ENCODE results near the gene ATF4. TPM values are rescaled to one million over a fixed set of nuclear protein-coding genes. Genes with fewer than 3 reads are reported as not detected.

The ATF4 gene
- total and polyA plus RNA-seq, 2 of the 13 experiments (the other 11 are each of a cell fraction or from before 2014, with no cell fraction given), result 486 to 1,297 TPM

DNA sequence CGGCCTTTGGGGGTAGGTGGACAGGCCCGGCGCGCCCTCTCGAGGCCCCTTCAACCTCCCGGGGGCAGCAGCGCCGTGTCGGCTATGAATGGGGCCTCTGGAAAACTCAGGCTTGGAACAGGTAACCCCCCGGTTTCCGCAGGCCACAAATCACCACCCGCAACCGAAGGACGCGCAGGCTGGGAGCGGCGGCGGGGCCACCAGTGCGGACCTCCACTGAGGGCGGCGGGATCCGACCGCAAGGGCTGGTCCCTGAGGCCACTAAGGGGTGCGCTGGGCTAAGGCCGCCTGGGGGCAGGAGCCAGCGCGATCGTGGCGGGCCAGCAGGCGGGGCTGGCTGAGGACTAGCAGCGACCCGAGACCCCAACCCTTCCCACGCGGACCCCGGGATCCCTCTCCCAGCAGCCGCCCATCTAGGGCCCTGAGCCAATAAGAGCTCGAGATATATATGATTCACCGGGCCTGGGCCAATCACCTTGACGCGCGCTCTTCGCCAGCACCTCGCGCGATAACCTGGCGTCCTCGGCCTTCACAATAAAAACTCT, 609 bp upstream of the ATF4 start (continued):
- TF ChIP-seq, protein P1, sequence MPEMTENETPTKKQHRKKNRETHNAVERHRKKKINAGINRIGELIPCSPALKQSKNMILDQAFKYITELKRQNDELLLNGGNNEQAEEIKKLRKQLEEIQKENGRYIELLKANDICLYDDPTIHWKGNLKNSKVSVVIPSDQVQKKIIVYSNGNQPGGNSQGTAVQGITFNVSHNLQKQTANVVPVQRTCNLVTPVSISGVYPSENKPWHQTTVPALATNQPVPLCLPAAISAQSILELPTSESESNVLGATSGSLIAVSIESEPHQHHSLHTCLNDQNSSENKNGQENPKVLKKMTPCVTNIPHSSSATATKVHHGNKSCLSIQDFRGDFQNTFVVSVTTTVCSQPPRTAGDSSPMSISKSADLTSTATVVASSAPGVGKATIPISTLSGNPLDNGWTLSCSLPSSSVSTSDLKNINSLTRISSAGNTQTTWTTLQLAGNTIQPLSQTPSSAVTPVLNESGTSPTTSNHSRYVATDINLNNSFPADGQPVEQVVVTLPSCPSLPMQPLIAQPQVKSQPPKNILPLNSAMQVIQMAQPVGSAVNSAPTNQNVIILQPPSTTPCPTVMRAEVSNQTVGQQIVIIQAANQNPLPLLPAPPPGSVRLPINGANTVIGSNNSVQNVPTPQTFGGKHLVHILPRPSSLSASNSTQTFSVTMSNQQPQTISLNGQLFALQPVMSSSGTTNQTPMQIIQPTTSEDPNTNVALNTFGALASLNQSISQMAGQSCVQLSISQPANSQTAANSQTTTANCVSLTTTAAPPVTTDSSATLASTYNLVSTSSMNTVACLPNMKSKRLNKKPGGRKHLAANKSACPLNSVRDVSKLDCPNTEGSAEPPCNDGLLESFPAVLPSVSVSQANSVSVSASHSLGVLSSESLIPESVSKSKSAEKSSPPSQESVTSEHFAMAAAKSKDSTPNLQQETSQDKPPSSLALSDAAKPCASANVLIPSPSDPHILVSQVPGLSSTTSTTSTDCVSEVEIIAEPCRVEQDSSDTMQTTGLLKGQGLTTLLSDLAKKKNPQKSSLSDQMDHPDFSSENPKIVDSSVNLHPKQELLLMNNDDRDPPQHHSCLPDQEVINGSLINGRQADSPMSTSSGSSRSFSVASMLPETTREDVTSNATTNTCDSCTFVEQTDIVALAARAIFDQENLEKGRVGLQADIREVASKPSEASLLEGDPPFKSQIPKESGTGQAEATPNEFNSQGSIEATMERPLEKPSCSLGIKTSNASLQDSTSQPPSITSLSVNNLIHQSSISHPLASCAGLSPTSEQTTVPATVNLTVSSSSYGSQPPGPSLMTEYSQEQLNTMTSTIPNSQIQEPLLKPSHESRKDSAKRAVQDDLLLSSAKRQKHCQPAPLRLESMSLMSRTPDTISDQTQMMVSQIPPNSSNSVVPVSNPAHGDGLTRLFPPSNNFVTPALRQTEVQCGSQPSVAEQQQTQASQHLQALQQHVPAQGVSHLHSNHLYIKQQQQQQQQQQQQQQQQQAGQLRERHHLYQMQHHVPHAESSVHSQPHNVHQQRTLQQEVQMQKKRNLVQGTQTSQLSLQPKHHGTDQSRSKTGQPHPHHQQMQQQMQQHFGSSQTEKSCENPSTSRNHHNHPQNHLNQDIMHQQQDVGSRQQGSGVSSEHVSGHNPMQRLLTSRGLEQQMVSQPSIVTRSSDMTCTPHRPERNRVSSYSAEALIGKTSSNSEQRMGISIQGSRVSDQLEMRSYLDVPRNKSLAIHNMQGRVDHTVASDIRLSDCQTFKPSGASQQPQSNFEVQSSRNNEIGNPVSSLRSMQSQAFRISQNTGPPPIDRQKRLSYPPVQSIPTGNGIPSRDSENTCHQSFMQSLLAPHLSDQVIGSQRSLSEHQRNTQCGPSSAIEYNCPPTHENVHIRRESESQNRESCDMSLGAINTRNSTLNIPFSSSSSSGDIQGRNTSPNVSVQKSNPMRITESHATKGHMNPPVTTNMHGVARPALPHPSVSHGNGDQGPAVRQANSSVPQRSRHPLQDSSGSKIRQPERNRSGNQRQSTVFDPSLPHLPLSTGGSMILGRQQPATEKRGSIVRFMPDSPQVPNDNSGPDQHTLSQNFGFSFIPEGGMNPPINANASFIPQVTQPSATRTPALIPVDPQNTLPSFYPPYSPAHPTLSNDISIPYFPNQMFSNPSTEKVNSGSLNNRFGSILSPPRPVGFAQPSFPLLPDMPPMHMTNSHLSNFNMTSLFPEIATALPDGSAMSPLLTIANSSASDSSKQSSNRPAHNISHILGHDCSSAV (CRISPR knock-in tag; IDR thresholded peaks at IDR 0.05; ENCODE audit: borderline replicate concordance), result no peak
- no peak for TF ChIP-seq FOXA3 (CRISPR knock-in tag; IDR thresholded peaks at IDR 0.05)
- TF ChIP-seq SP1 (IDR thresholded peaks at IDR 0.05), result no peak
- TF ChIP-seq SP1 (CRISPR knock-in tag; IDR thresholded peaks at IDR 0.05), result no peak
- TF ChIP-seq KLF16 (CRISPR knock-in tag; IDR thresholded peaks at IDR 0.05), result no peak
- TF ChIP-seq TFDP1 (CRISPR knock-in tag; IDR thresholded peaks at IDR 0.05; ENCODE audit: borderline replicate concordance), result peak; percentile 7; the same call in 1 of the 2 replicates
- TF ChIP-seq, protein P2, sequence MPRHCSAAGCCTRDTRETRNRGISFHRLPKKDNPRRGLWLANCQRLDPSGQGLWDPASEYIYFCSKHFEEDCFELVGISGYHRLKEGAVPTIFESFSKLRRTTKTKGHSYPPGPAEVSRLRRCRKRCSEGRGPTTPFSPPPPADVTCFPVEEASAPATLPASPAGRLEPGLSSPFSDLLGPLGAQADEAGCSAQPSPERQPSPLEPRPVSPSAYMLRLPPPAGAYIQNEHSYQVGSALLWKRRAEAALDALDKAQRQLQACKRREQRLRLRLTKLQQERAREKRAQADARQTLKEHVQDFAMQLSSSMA (CRISPR knock-in tag; IDR thresholded peaks at IDR 0.05), result no peak
- TF ChIP-seq MED8 (CRISPR knock-in tag; IDR thresholded peaks at IDR 0.05; ENCODE audit: insufficient replicate concordance), result no peak
- TF ChIP-seq ETS1 (CRISPR knock-in tag; IDR thresholded peaks at IDR 0.05), result no peak
- peak; percentile 38; the same call in 1 of the 2 replicates for TF ChIP-seq MYC (CRISPR knock-in tag; IDR thresholded peaks at IDR 0.05; ENCODE audit: borderline replicate concordance)
- no peak for TF ChIP-seq SATB2 (CRISPR knock-in tag; IDR thresholded peaks at IDR 0.05)
- TF ChIP-seq ZNF850 (CRISPR knock-in tag; conservative IDR thresholded peaks at IDR 0.05), result no peak; the same call in 1 of the 2 replicates
- no peak for TF ChIP-seq ZFP36L1 (CRISPR knock-in tag; IDR thresholded peaks at IDR 0.05)
- no peak for TF ChIP-seq ZNF335 (CRISPR knock-in tag; IDR thresholded peaks at IDR 0.05)
- no peak for TF ChIP-seq ZNF280D (CRISPR knock-in tag; IDR thresholded peaks at IDR 0.05)

Data from HepG2 (cell line).